ENCODE results near the gene CRELD1. TPM values are rescaled to one million over a fixed set of nuclear protein-coding genes. Genes with fewer than 3 reads are reported as not detected.

CRELD1 gene
- total RNA-seq (10 to 100 TPM; 14.0 to 16.0 TPM), polyA plus RNA-seq (24.5 TPM)

- peaks cover 0 to 39% (median 6%) of the 10 kb centered on the region in 3 donors for H3K36me3 Mint-ChIP-seq
- DNase-seq = peak; percentile 95 to 99 (median 98)
- peak within 1 kb of the TSS; percentile 93 to 100 (median 98) for H3K27ac Mint-ChIP-seq
- Histone ChIP-seq H3K27ac (ENCODE audit: low read depth, low read length) (peak within 1 kb of the TSS; percentile 90), H3K36me3 (ENCODE audit: insufficient read depth, low read length) (peaks cover 12% of the 10 kb centered on the region), H3K9me3 (ENCODE audit: low read length) (no peaks in the 10 kb centered on the region), H3K4me3 (ENCODE audit: low read length) (peak within 1 kb of the TSS; percentile 76), H3K4me1 (ENCODE audit: insufficient read depth, low read length) (peaks cover 32% of the 10 kb centered on the region), H3K27me3 (ENCODE audit: insufficient read depth, low read length, poor library complexity, severe bottlenecking) (no peaks in the 10 kb centered on the region)
- H3K27me3 Mint-ChIP-seq = no peaks in the 10 kb centered on the region
- H3K9me3 Mint-ChIP-seq = no peaks in the 10 kb centered on the region
- POLR2A ChIA-PET = interaction anchor here (0.5 to 3.2 kb wide), 22 partner anchors 8 to 388 kb away, joined by 3 to 28 read pairs (median 5); partner anchors contain the start of genes ARPC4, BRPF1, EMC3 and JAGN1
- H3K4me3 Mint-ChIP-seq = peak within 1 kb of the TSS; percentile 88 to 99 (median 95)
- H3K4me1 Mint-ChIP-seq = peaks cover 32 to 61% (median 33%) of the 10 kb centered on the region in 3 donors
- CTCF ChIA-PET = interaction anchor here (0.7 to 4.0 kb wide), 36 partner anchors 8 to 804 kb away, joined by 3 to 32 read pairs (median 5); partner anchors contain the start of genes ARPC4, BRPF1, EMC3 and FANCD2
Observed at GRCh38 chr3:9933561-9934234, at the start of gene CRELD1. Gene CRELD1 (plus strand): TSS chr3:9933834. CDS start chr3:9934439, 605 bp downstream.

GRCh38 chr3:9884555-9885165 is 49.0 kb upstream of the CRELD1 start:
- Histone ChIP-seq H3K27me3 (ENCODE audit: insufficient read depth, low read length, poor library complexity, severe bottlenecking) (no peaks in the 10 kb centered on the region), H3K4me1 (ENCODE audit: insufficient read depth, low read length) (peaks cover under 1% of the 10 kb centered on the region), H3K9me3 (ENCODE audit: low read length) (no peaks in the 10 kb centered on the region), H3K36me3 (ENCODE audit: insufficient read depth, low read length) (no peaks in the 10 kb centered on the region), H3K27ac (ENCODE audit: low read depth, low read length) (peak overlapping the region; percentile 29), H3K4me3 (ENCODE audit: low read length) (no peak overlapping the region)
- peak overlapping the region in 1 of 7 donors; percentile 46 for H3K4me3 Mint-ChIP-seq
- H3K27me3 Mint-ChIP-seq = peaks cover 2 to 7% of the 10 kb centered on the region in 2 donors
- H3K36me3 Mint-ChIP-seq = no peaks in the 10 kb centered on the region
- H3K9me3 Mint-ChIP-seq = no peaks in the 10 kb centered on the region
- DNase-seq = no peak
- H3K27ac Mint-ChIP-seq = peak overlapping the region in 1 of 8 donors; percentile 40
- ChIA-PET POLR2A (interaction anchor here (0.6 to 1.4 kb wide), 2 partner anchors 49 to 95 kb away, joined by 3 read pairs; partner anchors contain the start of gene CRELD1), CTCF (interaction anchor here (1.6 kb wide), 1 partner anchor 48 kb away, joined by 5 read pairs; no protein-coding TSS in a partner anchor)
- H3K4me1 Mint-ChIP-seq = no peaks in the 10 kb centered on the region

- no peaks in the 10 kb centered on the region for H3K36me3 ChIP-seq (ENCODE audit: insufficient read depth, low read length)
- CTCF ChIA-PET = no interaction called here
- H3K27ac Mint-ChIP-seq = no peak overlapping the region
- POLR2A ChIA-PET = no interaction called here
- peaks cover 2 to 4% of the 10 kb centered on the region in 2 donors for H3K27me3 Mint-ChIP-seq
- peaks cover 0 to 8% (median 0%) of the 10 kb centered on the region in 3 donors for H3K36me3 Mint-ChIP-seq
- no peak overlapping the region for H3K4me3 ChIP-seq (ENCODE audit: low read length)
- H3K4me1 Mint-ChIP-seq = peaks cover 5 to 12% (median 7%) of the 10 kb centered on the region in 3 donors
- H3K9me3 ChIP-seq (ENCODE audit: low read length) = no peaks in the 10 kb centered on the region
- H3K27ac ChIP-seq (ENCODE audit: low read depth, low read length) = no peak overlapping the region
- no peaks in the 10 kb centered on the region for H3K9me3 Mint-ChIP-seq
- H3K27me3 ChIP-seq (ENCODE audit: insufficient read depth, low read length, poor library complexity, severe bottlenecking) = no peaks in the 10 kb centered on the region
- H3K4me1 ChIP-seq (ENCODE audit: insufficient read depth, low read length) = peaks cover 5% of the 10 kb centered on the region
- DNase-seq = no peak
- no peak overlapping the region for H3K4me3 Mint-ChIP-seq
Observed at GRCh38 chr3:9886328-9886727, 47.3 kb upstream of the CRELD1 start.

- peaks cover 2 to 4% of the 10 kb centered on the region in 2 donors for H3K27me3 Mint-ChIP-seq
- ChIA-PET CTCF (no interaction called here), POLR2A (no interaction called here)
Observed at GRCh38 chr3:9887480-9887879, 46.2 kb upstream of the CRELD1 start.

GRCh38 chr3:9888540-9888939 is 45.1 kb upstream of the CRELD1 start:
- H3K27ac Mint-ChIP-seq = peak overlapping the region in 5 of 8 donors; percentile 5 to 100 (median 65)
- no peak for DNase-seq
- peaks cover 3 to 22% (median 10%) of the 10 kb centered on the region in 3 donors for H3K36me3 Mint-ChIP-seq
- Histone ChIP-seq H3K9me3 (ENCODE audit: low read length) (no peaks in the 10 kb centered on the region), H3K27me3 (ENCODE audit: insufficient read depth, low read length, poor library complexity, severe bottlenecking) (no peaks in the 10 kb centered on the region), H3K4me1 (ENCODE audit: insufficient read depth, low read length) (peaks cover 13% of the 10 kb centered on the region), H3K27ac (ENCODE audit: low read depth, low read length) (no peak overlapping the region), H3K4me3 (ENCODE audit: low read length) (no peak overlapping the region), H3K36me3 (ENCODE audit: insufficient read depth, low read length) (peaks cover 7% of the 10 kb centered on the region)
- no peaks in the 10 kb centered on the region for H3K9me3 Mint-ChIP-seq
- peaks cover 2 to 4% of the 10 kb centered on the region in 2 donors for H3K27me3 Mint-ChIP-seq
- H3K4me1 Mint-ChIP-seq = peaks cover 21 to 29% (median 23%) of the 10 kb centered on the region in 3 donors
- peak overlapping the region in 3 of 7 donors; percentile 35 to 100 (median 59) for H3K4me3 Mint-ChIP-seq
- ChIA-PET POLR2A (no interaction called here), CTCF (interaction anchor here (3.9 kb wide), 1 partner anchor 24 kb away, joined by 10 read pairs; no protein-coding TSS in a partner anchor)

More at GRCh38 chr3:9887480-9887879, 46.2 kb upstream of the CRELD1 start:
- H3K9me3 Mint-ChIP-seq = no peaks in the 10 kb centered on the region
- Histone ChIP-seq H3K27me3 (ENCODE audit: insufficient read depth, low read length, poor library complexity, severe bottlenecking) (no peaks in the 10 kb centered on the region), H3K27ac (ENCODE audit: low read depth, low read length) (no peak overlapping the region), H3K4me3 (ENCODE audit: low read length) (no peak overlapping the region), H3K36me3 (ENCODE audit: insufficient read depth, low read length) (no peaks in the 10 kb centered on the region), H3K9me3 (ENCODE audit: low read length) (no peaks in the 10 kb centered on the region), H3K4me1 (ENCODE audit: insufficient read depth, low read length) (peaks cover 11% of the 10 kb centered on the region)
- peaks cover 13 to 20% (median 14%) of the 10 kb centered on the region in 3 donors for H3K4me1 Mint-ChIP-seq
- H3K4me3 Mint-ChIP-seq = no peak overlapping the region
- H3K27ac Mint-ChIP-seq = no peak overlapping the region
- DNase-seq = no peak
- peaks cover 2 to 12% (median 2%) of the 10 kb centered on the region in 3 donors for H3K36me3 Mint-ChIP-seq

- peaks cover 7% of the 10 kb centered on the region for H3K36me3 ChIP-seq (ENCODE audit: insufficient read depth, low read length)
- no peaks in the 10 kb centered on the region for H3K27me3 ChIP-seq (ENCODE audit: insufficient read depth, low read length, poor library complexity, severe bottlenecking)
- Mint-ChIP-seq H3K4me3 (peak overlapping the region in 4 of 7 donors; percentile 32 to 100 (median 99)), H3K9me3 (no peaks in the 10 kb centered on the region), H3K27ac (peak overlapping the region; percentile 99 to 100 (median 100)), H3K4me1 (peaks cover 25 to 38% (median 31%) of the 10 kb centered on the region in 3 donors), H3K36me3 (peaks cover 3 to 29% (median 12%) of the 10 kb centered on the region in 3 donors), H3K27me3 (peaks cover under 1 to 2% of the 10 kb centered on the region in 2 donors)
- no peak for DNase-seq
- no peaks in the 10 kb centered on the region for H3K9me3 ChIP-seq (ENCODE audit: low read length)
- H3K4me3 ChIP-seq (ENCODE audit: low read length) = no peak overlapping the region
- POLR2A ChIA-PET = interaction anchor here (1.2 kb wide), 1 partner anchor 27 kb away, joined by 4 read pairs; the partner anchor contains the start of gene IL17RC
- no peak overlapping the region for H3K27ac ChIP-seq (ENCODE audit: low read depth, low read length)
- H3K4me1 ChIP-seq (ENCODE audit: insufficient read depth, low read length) = peaks cover 13% of the 10 kb centered on the region
- CTCF ChIA-PET = interaction anchor here (2.8 to 3.9 kb wide), 2 partner anchors 23 to 43 kb away, joined by 10 to 28 read pairs; partner anchors contain the start of gene CRELD1
Observed at GRCh38 chr3:9889405-9889804, 44.2 kb upstream of the CRELD1 start.

- Mint-ChIP-seq H3K9me3 (no peaks in the 10 kb centered on the region), H3K27ac (peak within 1 kb of the TSS; percentile 99 to 100 (median 100)), H3K4me1 (peaks cover 31 to 45% (median 40%) of the 10 kb centered on the region in 3 donors), H3K4me3 (peak within 1 kb of the TSS; percentile 97 to 100 (median 98)), H3K36me3 (peaks cover 6 to 36% (median 18%) of the 10 kb centered on the region in 3 donors), H3K27me3 (no peaks in the 10 kb centered on the region)
- Histone ChIP-seq H3K4me3 (ENCODE audit: low read length) (peak within 1 kb of the TSS; percentile 97), H3K36me3 (ENCODE audit: insufficient read depth, low read length) (peaks cover 7% of the 10 kb centered on the region), H3K9me3 (ENCODE audit: low read length) (no peaks in the 10 kb centered on the region), H3K27me3 (ENCODE audit: insufficient read depth, low read length, poor library complexity, severe bottlenecking) (no peaks in the 10 kb centered on the region), H3K27ac (ENCODE audit: low read depth, low read length) (peak within 1 kb of the TSS; percentile 100), H3K4me1 (ENCODE audit: insufficient read depth, low read length) (peaks cover 13% of the 10 kb centered on the region)
- CTCF ChIA-PET = interaction anchor here (0.6 to 3.9 kb wide), 5 partner anchors 11 to 56 kb away, joined by 3 to 28 read pairs (median 6); partner anchors contain the start of gene CRELD1
- POLR2A ChIA-PET = interaction anchor here (0.6 to 2.6 kb wide), 15 partner anchors 11 to 431 kb away, joined by 3 to 21 read pairs (median 4); partner anchors contain the start of genes ARPC4, BRPF1, CRELD1 and EMC3
- DNase-seq = peak; percentile 85 to 94 (median 86)
Observed at GRCh38 chr3:9890249-9891071, 43.2 kb upstream of the CRELD1 start, which contains the start of gene JAGN1. Gene JAGN1 (plus strand): TSS chr3:9890610. CDS start chr3:9890723, 113 bp downstream.

Data from CD8-positive, alpha-beta memory T cell (primary cell).